Retinal pigment epithelial cell (primary cell): Measurements from ENCODE around the gene TSN.

Experiments
- DNase-seq: peaks from one replicate; pipeline ENCODE4 v3.0.0-alpha.2; 2010; ENCODE audit warnings: low read depth
- H3K4me3 ChIP-seq: 2 replicates; pipeline ENCODE4 v1.5.1; 2011; ENCODE audit warnings: mild to moderate bottlenecking, low read length, control low read depth, moderate library complexity
- CTCF ChIP-seq: conservative IDR thresholded peaks from 2 replicates; pipeline ENCODE4 v1.5.1; 2011; ENCODE audit warnings: low read depth, low read length, control low read depth, inconsistent platforms

TSN gene

GRCh38 chr2:121746071-121746578 is 9.3 kb upstream of the TSN start:
- no peak for DNase-seq
- no peak for TF ChIP-seq CTCF
- no peak overlapping the region for H3K4me3 ChIP-seq

GRCh38 chr2:121748202-121748601 is 7.2 kb upstream of the TSN start:
- peak; percentile 54 for TF ChIP-seq CTCF
- peak; percentile 6 for DNase-seq
- H3K4me3 ChIP-seq, result no peak overlapping the region

- DNase-seq, result no peak
- TF ChIP-seq CTCF, result no peak
- peak overlapping the region; percentile 91 for H3K4me3 ChIP-seq
These were observed 607 bp upstream of the TSN start for GRCh38 chr2:121754851-121755236.

GRCh38 chr2:121764681-121765228 is 9.3 kb downstream of the TSN start:
- no peak for TF ChIP-seq CTCF
- no peak for DNase-seq
- no peak overlapping the region for H3K4me3 ChIP-seq

DNA sequence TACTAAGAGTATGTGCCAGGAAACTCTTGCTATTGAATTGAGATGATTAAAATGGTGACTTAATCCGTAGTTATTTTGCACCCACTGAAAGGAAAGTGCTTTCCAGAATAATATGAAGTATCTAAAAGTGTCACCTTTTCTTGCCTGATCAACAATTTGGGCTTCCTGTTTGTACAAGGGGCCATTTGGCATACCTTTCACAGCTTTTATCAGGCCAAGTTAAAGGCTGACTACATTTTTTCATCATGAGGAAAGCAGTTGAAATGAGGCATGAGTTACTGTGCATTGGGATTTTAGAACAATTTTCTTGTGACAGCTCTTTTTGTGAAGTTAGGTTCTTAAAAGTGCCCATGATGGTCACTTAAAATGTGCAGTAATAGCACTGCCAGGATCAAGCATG is 11.2 kb downstream of the TSN start:
- no peak for DNase-seq
- no peak overlapping the region for H3K4me3 ChIP-seq
- no peak for TF ChIP-seq CTCF

- no peak overlapping the region for H3K4me3 ChIP-seq
- TF ChIP-seq CTCF, result no peak
- DNase-seq, result no peak
These were observed 12.8 kb downstream of the TSN start for GRCh38 chr2:121768143-121768755.
